CD4-positive, alpha-beta T cell treated with Interleukin-2 at 100 ng/mL for 4 hours (primary cell): ENCODE measurements around the gene OR2AT4.
"Not testable (repeated sequence)": the region's sequence is repeated elsewhere in the genome, so short reads cannot be mapped to it uniquely, and the experiment has no call there.

Experiments used
- DNase-seq: peaks from one replicate; pipeline ENCODE4 v3.0.0-alpha.2; 2020; ENCODE audit warnings: low spot score

Gene OR2AT4

DNA sequence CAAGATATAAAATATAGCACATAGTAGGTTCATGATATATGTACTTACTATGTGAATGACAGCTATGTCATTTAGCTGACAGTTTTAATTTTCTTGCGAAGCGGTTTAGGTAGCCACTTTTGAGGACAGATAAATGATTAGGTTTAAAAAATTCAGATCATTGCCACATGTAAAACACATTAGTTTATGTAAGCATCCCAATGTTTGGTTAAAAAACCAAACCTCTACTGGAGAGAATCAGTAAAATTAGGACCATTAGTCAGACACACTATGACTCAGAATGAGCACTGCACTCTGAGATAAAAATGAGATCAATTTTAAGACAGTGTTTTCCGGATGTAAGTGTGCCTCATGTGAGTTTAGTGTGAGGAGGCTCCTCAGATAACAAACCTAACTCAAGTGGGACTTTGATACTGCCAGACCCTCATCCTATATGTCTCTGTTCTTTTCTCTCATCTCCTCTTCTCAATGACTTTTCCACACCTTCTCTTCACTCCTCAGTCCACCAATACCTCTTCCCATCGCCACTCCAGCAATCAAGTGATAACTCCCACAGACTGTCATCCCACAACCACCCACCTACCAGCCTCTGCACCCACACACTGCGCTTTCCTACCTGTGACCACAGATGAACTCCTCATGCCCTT is 6.8 kb upstream of the OR2AT4 start:
- no peak for DNase-seq

DNA sequence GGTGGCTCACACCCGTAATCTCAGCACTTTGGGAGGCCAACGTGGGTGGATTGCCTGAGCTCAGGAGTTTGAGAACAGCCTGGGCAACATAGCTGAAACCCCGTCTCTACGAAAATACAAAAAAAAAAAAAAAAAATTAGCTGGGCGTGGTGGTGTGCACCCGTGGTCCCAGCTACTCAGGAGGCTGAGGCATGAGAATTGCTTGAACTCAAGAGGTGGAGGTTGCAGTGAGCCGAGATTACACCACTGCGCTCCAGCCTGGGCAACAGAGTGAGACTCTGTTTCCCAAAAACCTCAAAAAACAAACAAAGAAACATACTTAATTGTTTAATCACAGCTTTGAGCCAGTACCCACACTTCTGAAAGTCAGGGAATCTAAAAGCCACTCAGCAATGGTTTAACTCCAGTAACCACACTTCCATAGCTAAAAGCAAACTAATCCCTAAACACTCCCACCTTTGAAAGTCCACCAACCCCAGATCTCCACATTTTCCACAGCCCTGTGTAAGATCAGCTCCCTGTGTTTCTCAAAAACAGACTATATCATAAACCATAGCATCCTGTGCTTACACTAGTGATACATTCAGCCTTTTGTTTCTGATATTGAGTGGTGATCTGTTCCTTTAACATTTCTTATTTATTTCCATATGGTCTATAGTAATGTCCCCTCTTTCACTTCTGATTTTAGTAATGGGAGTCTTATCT is 4.9 kb upstream of the OR2AT4 start:
- DNase-seq: no peak

DNA sequence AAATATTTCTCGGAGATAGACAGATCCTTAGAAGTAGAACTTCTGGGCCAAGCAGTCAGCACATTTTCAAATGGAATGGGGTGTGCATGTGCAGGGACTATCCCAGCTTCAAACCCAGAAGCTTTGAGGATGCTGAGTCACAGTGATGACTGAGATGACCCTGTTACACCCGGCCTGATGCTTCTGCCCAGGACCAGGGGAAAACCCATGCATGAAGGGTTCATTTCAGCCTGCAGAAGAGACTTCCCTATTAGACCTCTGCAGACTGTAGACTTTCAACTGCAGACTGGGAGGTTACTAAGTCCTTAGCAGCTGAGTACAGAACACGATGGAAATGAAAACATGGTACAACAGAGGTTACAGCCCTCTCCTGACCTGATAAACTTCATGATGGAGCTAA is 3.6 kb upstream of the OR2AT4 start:
- no peak for DNase-seq

DNA sequence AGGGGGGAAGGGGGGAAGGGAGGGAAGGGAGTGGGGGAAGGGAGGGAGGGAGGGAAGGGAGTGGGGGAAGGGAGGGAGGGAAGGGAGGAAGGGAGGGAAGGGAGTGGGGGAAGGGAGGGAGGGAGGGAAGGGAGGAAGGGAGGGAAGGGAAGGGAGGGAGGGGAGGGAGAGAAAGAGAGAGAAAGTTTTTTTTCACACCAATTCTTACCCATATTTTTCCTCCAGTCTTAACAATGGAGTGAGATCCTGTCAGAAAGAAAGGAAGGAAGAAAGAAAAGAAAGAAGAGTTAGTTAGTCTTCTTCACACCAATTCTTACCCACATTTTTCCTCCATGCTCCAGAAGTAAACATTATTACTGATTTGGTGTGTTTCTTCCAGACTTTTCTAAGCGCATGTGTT is 3.0 kb upstream of the OR2AT4 start:
- no peak for DNase-seq

DNA sequence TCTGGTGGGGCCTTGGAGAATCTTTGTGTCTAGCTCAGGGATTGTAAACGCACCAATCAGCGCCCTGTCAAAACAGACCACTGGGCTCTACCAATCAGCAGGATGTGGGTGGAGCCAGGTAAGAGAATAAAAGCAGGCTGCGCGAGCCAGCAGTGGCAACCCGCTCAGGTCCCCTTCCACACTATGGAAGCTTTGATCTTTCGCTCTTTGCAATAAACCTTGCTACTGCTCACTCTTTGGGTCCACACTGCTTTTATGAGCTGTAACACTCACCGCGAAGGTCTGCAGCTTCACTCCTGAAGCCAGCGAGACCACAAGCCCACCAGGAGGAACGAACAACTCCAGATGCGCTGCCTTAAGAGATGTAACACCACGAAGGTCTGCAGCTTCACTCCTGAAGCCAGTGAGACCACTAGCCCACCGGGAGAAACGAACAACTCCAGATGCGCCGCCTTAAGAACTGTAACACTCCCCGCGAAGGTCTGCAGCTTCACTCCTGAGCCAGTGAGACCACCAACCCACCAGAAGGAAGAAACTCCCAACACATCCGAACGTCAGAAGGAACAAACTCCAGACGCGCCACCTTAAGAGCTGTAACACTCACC is 2.3 kb upstream of the OR2AT4 start:
- not testable (repeated sequence) for DNase-seq

DNA sequence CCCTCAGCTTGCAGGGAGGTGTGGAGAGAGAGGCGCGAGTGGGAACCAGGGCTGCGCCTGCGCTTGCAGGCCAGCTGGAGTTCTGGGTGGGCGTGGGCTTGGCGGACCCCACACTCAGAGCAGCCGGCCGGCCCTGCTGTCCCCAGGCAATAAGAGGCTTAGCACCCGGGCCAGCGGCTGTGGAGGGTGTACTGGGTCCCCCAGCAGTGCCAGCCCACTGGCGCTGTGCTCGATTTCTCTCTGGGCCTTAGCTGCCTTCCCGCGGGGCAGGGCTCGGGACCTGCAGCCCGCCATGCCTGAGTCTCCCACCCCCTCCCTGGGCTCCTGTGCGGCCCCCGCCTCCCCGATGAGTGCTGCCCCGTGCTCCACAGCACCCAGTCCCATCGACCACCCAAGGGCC is 1.5 kb upstream of the OR2AT4 start:
- not testable (repeated sequence) for DNase-seq

DNA sequence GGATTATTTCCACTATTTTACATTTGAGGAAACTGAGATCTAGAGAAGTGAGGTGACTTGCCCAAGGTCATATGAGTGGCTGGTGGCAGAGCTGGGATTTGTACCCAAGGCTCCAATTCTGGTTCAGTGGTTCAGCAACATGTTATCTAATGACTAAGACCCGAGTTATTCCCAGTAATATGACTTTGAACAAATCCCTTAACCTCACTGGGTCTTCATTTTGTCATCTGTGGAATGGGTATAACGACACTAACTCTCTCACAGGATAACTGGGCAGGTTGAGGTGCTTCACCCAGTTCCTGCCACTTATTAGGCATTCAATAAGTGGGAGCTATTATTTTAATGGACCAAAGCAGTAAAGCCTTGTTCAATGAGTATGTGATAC is 489 bp upstream of the OR2AT4 start:
- no peak for DNase-seq

DNA sequence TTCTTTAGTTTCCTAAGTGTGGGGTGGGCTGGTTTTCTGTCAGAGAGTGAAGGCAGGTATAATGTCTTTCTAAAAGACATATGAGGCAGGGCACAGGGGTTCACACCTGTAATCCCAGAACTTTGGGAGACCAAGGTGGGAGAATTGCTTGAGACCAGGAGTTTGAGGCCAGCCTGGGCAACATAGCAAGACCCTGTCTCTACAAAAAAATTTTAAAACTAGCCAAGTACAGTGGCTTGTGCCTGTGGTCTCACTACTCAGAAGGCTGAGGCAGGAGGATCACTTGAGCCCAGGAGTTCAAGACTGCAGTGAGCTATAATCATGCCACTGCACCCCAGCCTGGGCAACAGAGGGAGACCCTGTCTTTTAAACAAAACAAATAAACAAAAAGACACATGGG is 2.3 kb downstream of the OR2AT4 start:
- not testable (repeated sequence) for DNase-seq

DNA sequence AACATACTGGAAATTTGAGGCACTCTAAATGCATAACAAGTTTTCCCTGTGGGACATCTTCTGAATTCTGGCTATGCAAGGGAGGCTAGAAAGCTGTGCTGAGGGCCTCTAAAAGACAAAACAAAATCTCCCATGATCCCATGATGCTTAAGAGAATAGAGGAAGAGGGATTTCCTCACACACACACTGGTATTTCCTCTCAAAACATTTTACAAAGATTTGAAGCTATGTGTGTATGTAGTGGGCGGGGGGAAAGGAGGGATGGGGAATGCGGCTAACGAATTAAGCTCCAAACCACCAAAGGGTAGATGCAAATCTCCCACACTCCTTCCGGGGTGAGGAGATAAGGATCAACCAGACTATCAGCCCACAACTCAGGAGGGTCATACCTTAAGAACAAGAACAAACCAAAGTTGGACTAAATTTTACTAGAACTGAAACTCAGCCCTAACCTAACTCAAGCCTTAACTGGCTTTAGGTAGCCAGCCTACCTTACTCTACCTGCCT is 6.0 kb downstream of the OR2AT4 start:
- no peak for DNase-seq

DNA sequence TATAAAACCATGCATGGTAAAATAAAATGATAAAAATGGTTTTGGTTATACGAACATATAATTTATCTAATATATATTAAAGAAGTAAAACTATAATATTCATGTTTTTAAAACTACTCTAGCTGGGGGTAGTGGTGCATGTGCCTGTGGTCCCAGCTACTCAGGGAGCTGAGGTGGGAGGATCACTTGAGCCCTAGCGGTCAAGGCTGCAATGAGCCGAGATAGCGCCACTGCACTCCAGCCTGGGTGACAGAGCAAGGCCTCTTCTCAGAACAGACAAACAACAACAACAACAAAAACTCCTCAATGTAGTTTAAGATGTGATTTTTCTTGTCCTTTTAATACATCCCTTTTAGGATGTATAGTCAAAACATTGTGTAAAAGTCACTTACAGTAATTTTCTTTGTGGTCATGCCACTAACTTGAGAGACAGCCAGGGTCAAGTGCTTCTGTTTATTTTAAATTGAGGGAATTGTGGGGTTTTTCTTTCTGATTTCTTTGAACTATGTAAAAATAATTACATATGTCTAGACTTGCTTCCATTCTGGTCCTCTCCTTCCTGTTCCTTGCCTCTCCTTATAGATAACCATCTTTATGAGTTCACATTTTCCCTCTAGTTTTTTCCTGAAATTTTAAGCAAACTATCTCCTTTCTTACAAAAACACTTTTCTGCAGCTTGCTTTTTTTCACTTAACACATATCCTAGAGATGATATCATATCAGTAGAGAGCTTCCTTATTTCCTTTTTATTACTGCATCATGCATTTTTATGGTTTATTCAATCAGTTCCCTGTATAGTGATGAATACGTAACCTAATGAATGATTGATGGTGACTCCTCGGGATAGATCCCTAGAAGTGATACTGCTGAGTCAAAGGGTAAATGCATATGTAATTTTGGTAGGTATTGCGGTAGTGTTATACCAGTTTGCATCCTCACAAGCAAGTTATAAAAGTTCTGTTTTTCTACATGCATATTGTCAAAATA is 9.1 kb downstream of the OR2AT4 start:
- DNase-seq: no peak

DNA sequence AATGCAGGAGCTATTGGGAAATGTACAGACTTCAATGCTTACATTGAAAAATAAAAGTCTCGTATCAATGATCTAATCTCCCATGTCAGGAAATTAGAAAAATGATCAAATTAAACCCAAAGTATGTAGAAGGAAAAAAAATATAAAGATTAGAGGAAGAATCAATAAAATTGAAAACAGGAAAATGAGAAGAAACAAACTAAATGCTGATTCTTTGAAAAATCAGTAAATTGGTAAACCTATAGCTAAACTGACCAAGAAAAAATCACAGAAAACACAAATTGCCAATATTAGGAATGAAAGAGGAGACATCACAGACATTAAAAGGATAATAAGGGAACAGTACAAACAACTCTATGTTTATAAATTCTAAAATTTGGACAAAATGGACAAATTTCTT is 11.8 kb downstream of the OR2AT4 start:
- DNase-seq: no peak

DNA sequence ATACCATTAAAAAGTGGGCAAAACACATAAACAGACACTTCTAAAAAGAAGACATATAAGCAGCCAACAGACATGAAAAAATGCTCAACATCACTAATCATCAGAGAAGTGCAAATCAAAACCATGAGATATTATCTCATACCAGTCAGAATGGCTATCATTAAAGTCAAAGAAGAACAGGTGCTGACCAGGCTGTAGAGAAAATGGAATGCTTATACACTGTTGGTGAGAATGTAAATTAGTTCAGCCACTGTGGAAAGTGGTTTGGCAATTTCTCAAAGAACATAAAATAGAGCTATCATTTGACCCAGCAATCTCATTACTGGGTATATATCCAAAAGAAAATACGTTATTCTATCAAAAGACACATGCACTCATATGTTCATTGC is 13.5 kb downstream of the OR2AT4 start:
- no peak for DNase-seq

DNA sequence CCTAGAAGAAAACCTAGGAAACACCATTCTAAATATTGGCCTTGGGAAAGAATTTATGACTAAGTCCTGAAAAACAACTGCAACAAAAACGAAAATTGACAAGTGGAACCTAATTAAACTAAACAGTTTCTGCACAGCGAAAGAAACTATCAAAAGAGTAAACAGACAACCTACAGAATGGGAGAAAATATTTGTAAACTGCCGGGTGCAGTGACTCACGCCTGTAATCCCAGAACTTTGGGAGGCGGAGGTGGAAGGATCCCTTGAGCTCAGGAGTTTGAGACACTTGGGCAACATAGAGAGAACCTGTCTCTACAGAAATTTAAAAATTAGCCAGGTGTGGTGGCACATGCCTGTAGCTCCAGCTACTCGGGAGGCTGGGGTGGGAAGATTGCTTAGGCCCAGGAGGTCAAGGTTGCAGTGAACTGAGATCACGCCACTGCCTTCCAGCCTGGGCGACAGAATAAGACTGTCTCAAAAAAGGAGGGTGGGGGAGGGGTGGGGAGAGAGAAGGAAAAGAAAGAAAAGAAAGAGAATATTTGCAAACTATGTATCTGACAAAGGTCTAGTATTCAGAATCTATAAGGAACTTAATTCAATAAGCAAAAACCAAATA is 14.0 kb downstream of the OR2AT4 start:
- no peak for DNase-seq

DNA sequence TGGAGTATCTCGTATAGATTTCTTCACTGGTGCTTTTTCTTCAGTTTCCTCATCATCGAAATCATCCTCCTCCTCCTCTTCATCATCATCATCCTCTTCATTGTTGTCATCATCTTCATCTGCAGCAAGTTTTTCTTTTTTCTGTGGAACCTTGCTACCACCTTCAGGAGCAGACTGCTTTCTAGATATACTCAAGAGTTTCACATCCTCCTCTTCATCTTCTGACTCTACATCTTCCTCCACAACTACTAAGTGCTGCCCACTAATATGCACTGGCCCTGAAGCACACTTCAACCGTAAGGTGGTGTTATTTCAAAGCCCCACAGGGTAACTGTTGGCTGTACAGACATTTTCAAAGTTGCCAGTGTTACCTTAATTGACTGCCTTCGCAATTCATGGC is 17.1 kb downstream of the OR2AT4 start:
- DNase-seq: no peak

DNA sequence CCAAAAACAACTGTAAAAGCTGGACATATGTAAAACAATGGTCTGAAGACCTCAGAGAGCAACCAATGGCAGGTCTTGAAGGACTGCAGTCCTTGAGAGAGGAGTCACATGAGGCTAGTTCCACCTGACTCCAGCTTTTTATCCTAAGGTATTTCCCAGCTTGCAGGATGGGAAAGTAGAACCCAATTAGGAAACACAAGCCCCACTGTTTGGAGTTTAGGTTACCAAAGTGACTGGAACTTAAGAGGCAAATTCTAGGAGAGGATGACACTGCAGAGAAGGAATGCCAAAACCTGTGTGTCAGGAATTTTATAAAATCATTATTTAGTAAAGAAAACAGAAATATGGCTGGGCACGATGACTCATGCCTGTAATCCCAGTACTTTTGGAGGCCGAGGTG is 18.4 kb downstream of the OR2AT4 start:
- DNase-seq: no peak

DNA sequence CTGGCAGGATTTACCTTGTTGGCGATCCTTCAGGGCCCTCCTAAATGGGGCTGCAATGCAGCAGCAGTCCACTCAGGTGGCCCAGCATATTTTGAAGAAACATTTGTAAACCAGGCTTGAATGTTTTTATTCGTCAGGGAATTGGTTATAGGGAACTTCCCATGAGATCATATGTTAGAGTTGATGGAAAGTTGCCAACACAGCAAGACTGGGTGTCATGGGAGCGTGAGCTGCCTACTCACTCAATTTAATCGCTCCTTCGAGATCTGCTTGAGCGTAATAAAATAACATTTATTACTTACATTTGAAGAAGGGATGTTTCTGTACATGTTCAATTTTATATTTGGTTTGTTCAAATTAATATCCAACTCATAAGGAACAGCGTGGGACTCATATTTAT is 19.4 kb downstream of the OR2AT4 start:
- no peak for DNase-seq

DNA sequence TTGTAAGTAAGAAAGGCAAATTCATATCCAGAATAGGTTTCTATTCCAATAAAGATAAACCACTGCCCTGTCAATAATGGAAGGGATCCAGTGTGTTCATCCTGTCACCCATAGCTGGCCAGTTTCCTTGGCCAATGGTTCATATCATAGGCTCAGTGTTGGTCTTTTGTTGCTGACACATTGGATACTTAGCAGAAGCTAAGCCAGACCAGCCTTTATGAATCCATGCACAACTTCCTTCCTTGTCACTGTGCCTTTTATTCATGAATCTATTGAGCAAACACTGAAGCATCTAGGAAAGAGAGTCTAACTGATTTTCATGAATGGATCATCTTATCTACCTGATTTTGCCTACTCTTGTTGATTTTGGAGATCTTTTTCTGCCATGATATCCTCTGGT is 20.0 kb downstream of the OR2AT4 start:
- no peak for DNase-seq

DNA sequence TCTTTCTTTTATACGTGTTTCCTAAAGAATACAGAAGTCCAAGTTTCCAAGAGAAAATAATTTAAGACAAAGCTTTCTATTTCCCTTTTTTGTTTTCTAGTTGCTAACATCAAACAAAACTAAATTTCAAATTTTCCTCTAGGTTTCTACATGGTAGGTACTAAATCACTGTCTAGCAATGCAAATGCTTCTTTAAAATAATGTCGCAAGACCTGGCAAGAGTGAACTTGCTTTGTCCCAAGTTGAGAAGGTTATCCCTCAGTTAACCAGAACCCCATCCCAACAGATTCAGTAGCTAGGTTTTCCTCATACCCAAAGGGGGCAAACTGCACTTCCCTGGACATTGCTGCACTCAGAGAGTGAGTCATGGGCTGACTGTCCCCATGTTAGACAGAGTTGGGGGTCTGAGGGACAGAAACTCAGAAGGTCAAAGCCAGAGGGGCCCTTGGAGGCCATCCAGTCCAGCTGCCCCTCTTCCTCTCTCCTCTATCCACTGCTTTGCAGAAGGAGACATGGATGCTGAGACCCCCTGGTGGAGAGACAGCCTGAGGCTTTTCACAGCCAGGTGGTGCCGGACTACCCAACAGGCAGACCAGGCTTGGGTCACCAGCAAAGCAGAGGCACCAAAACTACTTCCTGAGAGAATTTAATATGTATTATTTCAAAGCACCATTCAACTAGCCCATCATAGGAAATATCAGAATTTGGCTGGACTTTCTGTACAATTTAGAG is 23.1 kb downstream of the OR2AT4 start:
- DNase-seq: no peak

DNA sequence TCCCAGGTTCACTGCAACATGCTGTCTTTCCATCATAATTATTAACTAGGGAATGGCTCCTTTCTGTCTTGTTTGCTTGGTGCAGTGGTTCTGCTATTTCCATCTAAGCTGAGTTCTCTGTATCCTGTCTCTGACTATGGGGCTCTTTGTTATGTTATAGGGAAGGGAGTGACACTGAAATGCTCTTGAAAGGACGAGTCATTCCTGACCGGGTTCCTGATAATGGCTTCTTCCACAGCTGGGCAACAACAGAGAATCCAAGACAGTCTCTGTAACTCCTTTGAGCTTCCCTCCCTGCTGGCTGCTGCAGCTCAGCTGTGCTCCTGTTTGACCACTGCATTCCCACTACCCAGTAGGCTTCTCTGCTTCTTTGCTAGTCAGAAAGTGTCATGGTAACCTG is 24.1 kb downstream of the OR2AT4 start:
- DNase-seq: no peak

DNA sequence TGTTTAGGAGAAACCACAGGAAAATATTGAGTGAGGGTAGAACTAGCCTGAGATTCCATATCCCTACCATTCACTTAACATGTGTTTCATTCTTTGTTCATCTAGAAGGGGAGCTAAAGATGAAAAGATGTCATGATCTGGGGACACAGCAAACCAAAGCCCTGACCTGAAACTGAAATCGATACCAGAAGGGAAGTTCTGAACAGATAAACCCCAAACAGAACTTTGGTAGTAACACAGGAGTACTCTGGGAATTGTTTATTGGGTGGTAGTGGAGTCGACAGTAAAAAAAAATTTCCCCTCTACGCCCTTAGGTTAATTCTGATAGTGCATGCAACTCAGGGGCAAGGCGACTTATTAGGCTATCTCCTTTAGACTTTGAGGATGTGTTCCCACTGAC is 27.2 kb downstream of the OR2AT4 start:
- DNase-seq: no peak

DNA sequence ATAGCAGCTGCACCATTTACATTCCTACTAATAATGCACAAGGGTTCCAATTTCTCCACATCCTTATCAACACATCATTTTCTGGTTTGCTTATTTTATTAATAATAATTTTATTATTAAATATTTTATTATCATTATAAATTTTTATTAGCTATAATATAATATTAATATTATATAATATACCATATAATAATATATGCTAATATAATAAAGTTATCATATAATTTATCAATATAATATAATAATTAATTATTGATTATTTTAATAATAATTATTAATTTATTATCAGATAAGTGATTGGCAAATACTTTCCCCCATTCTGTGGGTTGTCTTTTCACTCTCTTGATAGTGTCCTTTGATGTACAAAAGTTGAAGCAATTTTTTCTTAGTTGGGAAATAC is 27.7 kb downstream of the OR2AT4 start:
- DNase-seq: no peak
